Dorsolateral prefrontal cortex (tissue), 118 donors: ENCODE results near the gene ADSL. TPM values are rescaled to one million over a fixed set of nuclear protein-coding genes. Genes with fewer than 3 reads are reported as not detected.

Source experiments
- total RNA-seq, 120 experiments: library from RNA; stranded (reverse); gene quantifications; one replicate each; pipeline versions ENCODE4 v1.2.3 to v1.2.4, GENCODE V29; 2022

ADSL gene
- total RNA-seq, 120 experiments from 2014 or later = 19.7 to 50.9 (median 31.0) TPM

Other genes starting within 250 kb of the ADSL start
- 100 to 1,000 TPM in 78 of 120 experiments, 10 to 100 TPM in 42; 79.1 to 136 (median 104) TPM for gene TNRC6B, start 168.6 kb upstream of the ADSL start, total RNA-seq
- 100 to 1,000 TPM in 52 of 120 experiments, 10 to 100 TPM in 68; 65.9 to 153 (median 96.7) TPM for gene SGSM3, start 24.1 kb downstream of the ADSL start, total RNA-seq